DND-41 (cell line): ENCODE results near the gene EDC4.

ENCODE experiments used
- ATAC-seq: fragments of 200-7000 bp; cut with Tn5 transposase; 3 replicates; pipeline ENCODE4 v1.9.1; 2021; ENCODE audit warnings: low read depth; ENCODE audit not compliant: insufficient read depth
- DNase-seq: peaks from one replicate; pipeline ENCODE4 v3.0.0-alpha.2; 2020
- H2AFZ ChIP-seq: 2 replicates; pipeline ENCODE4 v1.6.0; 2012; ENCODE audit warnings: low read depth, low read length
- H3K27ac ChIP-seq: 2 replicates; pipeline ENCODE4 v1.5.1; 2012; ENCODE audit warnings: low read length, inconsistent platforms
- H3K27me3 ChIP-seq: fragments of 200-600 bp; sonication (generic); 2 replicates; pipeline ENCODE4 v1.6.0; 2012; ENCODE audit warnings: low read length, mild to moderate bottlenecking, inconsistent platforms; ENCODE audit not compliant: insufficient read depth, poor library complexity
- H3K36me3 ChIP-seq: 2 replicates; pipeline ENCODE4 v1.5.1; 2012; ENCODE audit warnings: low read length, inconsistent platforms; ENCODE audit not compliant: insufficient read depth
- H3K4me1 ChIP-seq: 2 replicates; pipeline ENCODE4 v1.5.1; 2012; ENCODE audit warnings: mild to moderate bottlenecking, low read length; ENCODE audit not compliant: insufficient read depth
- H3K4me2 ChIP-seq: 2 replicates; pipeline ENCODE4 v1.6.0; 2012; ENCODE audit warnings: mild to moderate bottlenecking, moderate library complexity, low read length, inconsistent platforms; ENCODE audit not compliant: insufficient read depth
- H3K4me3 ChIP-seq, 2 experiments: fragments of 200-600 bp in 1 of 2; shearing (Covaris generic) in 1 of 2; 2 replicates each; pipeline ENCODE4 v1.5.1; 2012 to 2016; ENCODE audit warnings: inconsistent platforms in 2 of 2, low read length in 2 of 2, mild to moderate bottlenecking in 2 of 2, low read depth in 1 of 2, moderate library complexity in 1 of 2
- H3K79me2 ChIP-seq: 2 replicates; pipeline ENCODE4 v1.6.0; 2012; ENCODE audit warnings: low read length, inconsistent platforms; ENCODE audit not compliant: insufficient read depth
- H3K9ac ChIP-seq: 2 replicates; pipeline ENCODE4 v1.6.0; 2012; ENCODE audit warnings: low read depth, mild to moderate bottlenecking, inconsistent platforms, low read length, moderate library complexity
- H3K9me3 ChIP-seq: 2 replicates; pipeline ENCODE4 v1.5.1; 2012; ENCODE audit warnings: low read length, moderate library complexity, mild to moderate bottlenecking, inconsistent platforms; ENCODE audit not compliant: insufficient read depth, severe bottlenecking
- H4K20me1 ChIP-seq: 2 replicates; pipeline ENCODE4 v1.6.0; 2012; ENCODE audit warnings: low read length; ENCODE audit not compliant: insufficient read depth
- CTCF ChIP-seq: IDR thresholded peaks from 2 replicates; pipeline ENCODE4 v1.5.1; 2012; ENCODE audit warnings: borderline replicate concordance, low read length, moderate library complexity, mild to moderate bottlenecking; ENCODE audit not compliant: poor library complexity, severe bottlenecking; ENCODE audit errors: extremely low read depth
- EZH2 ChIP-seq: IDR thresholded peaks from 3 replicates; pipeline ENCODE4 v1.6.1; 2012; ENCODE audit warnings: borderline replicate concordance, low read depth, mild to moderate bottlenecking, moderate library complexity, low read length, inconsistent platforms; ENCODE audit not compliant: severe bottlenecking

The EDC4 gene

GRCh38 chr16:67872131-67872630 is 671 bp upstream of the EDC4 start:
- peak overlapping the region; percentile 72 for H2AFZ ChIP-seq
- H3K9ac ChIP-seq: peak overlapping the region; percentile 86; the same call in 1 of the 2 replicates
- no peak for TF ChIP-seq CTCF
- TF ChIP-seq EZH2: no peak
- peak overlapping the region in 1 of 2 experiments; percentile 95; a peak in 2 of 4 replicates for H3K4me3 ChIP-seq
- no peak for DNase-seq
- peak overlapping the region; percentile 88 for H3K4me2 ChIP-seq
- no peak for ATAC-seq
- H3K4me1 ChIP-seq: peaks cover 33% of the 10 kb centered on the region
- peak overlapping the region; percentile 85 for H3K27ac ChIP-seq
- H3K79me2 ChIP-seq: peaks cover 47% of the 10 kb centered on the region
- H4K20me1 ChIP-seq: peaks cover 50% of the 10 kb centered on the region
- no peaks in the 10 kb centered on the region for H3K27me3 ChIP-seq
- peaks cover 77% of the 10 kb centered on the region for H3K36me3 ChIP-seq
- H3K9me3 ChIP-seq: no peaks in the 10 kb centered on the region

GRCh38 chr16:67873435-67874370 is 851 bp downstream of the EDC4 start:
- no peak; the same call in 2 of the 3 replicates for ATAC-seq
- peaks cover 77% of the 10 kb centered on the region for H3K36me3 ChIP-seq
- peaks cover 33% of the 10 kb centered on the region for H3K4me1 ChIP-seq
- peaks cover 46% of the 10 kb centered on the region for H4K20me1 ChIP-seq
- no peaks in the 10 kb centered on the region for H3K27me3 ChIP-seq
- no peaks in the 10 kb centered on the region for H3K9me3 ChIP-seq
- no peak for TF ChIP-seq EZH2
- no peak for TF ChIP-seq CTCF
- peak overlapping the region; percentile 85 to 95 for H3K4me3 ChIP-seq
- H3K9ac ChIP-seq: peak overlapping the region; percentile 86
- H3K4me2 ChIP-seq: peak overlapping the region; percentile 88
- peaks cover 45% of the 10 kb centered on the region for H3K79me2 ChIP-seq
- H3K27ac ChIP-seq: peak overlapping the region; percentile 85
- peak overlapping the region; percentile 72 for H2AFZ ChIP-seq
- no peak for DNase-seq

- H3K27me3 ChIP-seq: no peaks in the 10 kb centered on the region
- no peaks in the 10 kb centered on the region for H3K9me3 ChIP-seq
- peak overlapping the region in 1 of 2 experiments; percentile 95; a peak in 3 of 4 replicates for H3K4me3 ChIP-seq
- peaks cover 45% of the 10 kb centered on the region for H3K79me2 ChIP-seq
- peak overlapping the region; percentile 85; the same call in 1 of the 2 replicates for H3K27ac ChIP-seq
- no peak overlapping the region for H2AFZ ChIP-seq
- no peak for DNase-seq
- H4K20me1 ChIP-seq: peaks cover 51% of the 10 kb centered on the region
- peak overlapping the region; percentile 86 for H3K9ac ChIP-seq
- H3K36me3 ChIP-seq: peaks cover 77% of the 10 kb centered on the region
- H3K4me1 ChIP-seq: peaks cover 33% of the 10 kb centered on the region
- no peak for TF ChIP-seq EZH2
- no peak for TF ChIP-seq CTCF
- H3K4me2 ChIP-seq: peak overlapping the region; percentile 88
- ATAC-seq: no peak
Measured at GRCh38 chr16:67874372-67874771, 1.5 kb downstream of the EDC4 start.
